ENCODE measurements around the gene CYGB.
A peak's percentile ranks its signal among the peaks of the same experiment; 100 is the strongest.
"Not testable (repeated sequence)": the region's sequence is repeated elsewhere in the genome, so short reads cannot be mapped to it uniquely, and the experiment has no call there.

The CYGB gene

GRCh38 chr17:76565728-76566612 is 28.5 kb upstream of the CYGB start:
- POLR2A ChIA-PET = interaction anchor here (0.5 to 1.1 kb wide), 2 partner anchors 58 to 147 kb away, joined by 3 read pairs; no protein-coding TSS in a partner anchor
- TF ChIP-seq CTCF (IDR thresholded peaks at IDR 0.05; ENCODE audit: insufficient read depth, low read length, missing control alignments) = no peak
- H3K4me3 ChIP-seq (ENCODE audit: low read depth, low read length) = no peak overlapping the region
- CTCF ChIA-PET = interaction anchor here (0.6 to 4.6 kb wide), 6 partner anchors 8 to 58 kb away, joined by 3 to 21 read pairs (median 9); no protein-coding TSS in a partner anchor
- DNase-seq (ENCODE audit: low read depth, low spot score) = no peak

DNA sequence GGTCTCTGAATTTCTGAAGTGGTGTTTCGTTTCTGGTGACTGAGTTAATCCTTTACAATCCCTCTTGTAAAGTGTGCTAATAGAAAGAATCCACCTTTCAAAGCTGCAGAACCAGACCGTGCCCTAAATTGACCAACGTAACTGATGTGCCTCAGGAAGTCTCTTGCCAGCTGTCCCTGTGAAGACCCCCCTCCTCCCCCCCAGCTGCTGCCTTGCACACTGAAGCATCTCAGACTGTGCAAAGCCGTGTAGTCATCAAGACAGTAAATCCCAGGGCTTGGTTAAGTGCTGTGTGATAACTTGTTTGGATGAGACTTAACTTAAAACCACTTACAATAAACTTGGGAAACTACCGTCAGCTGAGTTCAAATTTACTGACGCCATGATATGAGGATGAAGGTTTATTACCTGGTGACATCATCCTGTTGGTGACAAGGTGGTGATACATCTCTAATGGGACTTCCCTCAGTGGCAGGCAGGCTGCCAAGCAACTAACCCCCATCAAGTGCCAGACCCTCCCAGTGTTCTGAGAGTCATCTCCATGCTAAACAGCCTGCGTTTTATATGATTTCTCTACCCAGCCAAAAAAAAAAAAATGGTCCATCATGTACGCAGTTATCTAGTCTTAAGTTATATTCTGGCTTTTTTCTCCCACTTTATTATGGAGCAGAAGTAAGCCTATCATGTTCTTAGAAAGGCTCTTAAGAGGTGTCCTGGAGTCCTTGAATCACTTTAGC is 27.6 kb upstream of the CYGB start:
- H3K4me3 ChIP-seq (ENCODE audit: low read depth, low read length); POLR2A ChIA-PET; DNase-seq (ENCODE audit: low read depth, low spot score): not testable (repeated sequence)
- CTCF ChIA-PET = interaction anchor here (1.0 to 4.6 kb wide), 2 partner anchors 7 to 47 kb away, joined by 3 to 21 read pairs; no protein-coding TSS in a partner anchor

- POLR2A ChIA-PET = interaction anchor here (0.6 to 1.0 kb wide), 2 partner anchors 23 to 34 kb away, joined by 3 read pairs; no protein-coding TSS in a partner anchor
Measured at GRCh38 chr17:76563359-76563758, 25.9 kb upstream of the CYGB start.

DNA sequence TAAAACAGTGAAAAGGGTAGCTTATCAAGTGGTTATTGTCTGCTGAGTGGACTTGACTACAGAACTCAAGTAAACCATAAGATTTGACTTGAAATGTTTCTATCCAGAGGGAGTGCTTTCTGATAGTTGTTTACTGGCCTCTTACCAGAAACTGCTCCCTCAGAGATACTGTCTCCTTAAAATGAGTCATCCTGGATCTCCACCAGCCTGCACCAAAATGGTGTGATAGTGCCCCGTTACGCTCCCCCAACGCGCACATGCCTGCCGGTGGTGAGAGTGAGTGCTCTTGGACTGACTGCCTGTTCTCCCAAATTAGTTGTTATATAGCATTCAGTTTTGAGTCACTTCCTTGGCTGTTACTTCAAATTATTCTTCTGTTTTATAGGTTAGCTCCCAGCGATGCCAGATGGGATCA is 25.2 kb upstream of the CYGB start:
- CTCF ChIA-PET = interaction anchor here (1.1 to 7.9 kb wide), 3 partner anchors 40 to 151 kb away, joined by 3 to 123 read pairs (median 7); no protein-coding TSS in a partner anchor
- H3K4me3 ChIP-seq (ENCODE audit: low read depth, low read length) = no peak overlapping the region
- DNase-seq (ENCODE audit: low read depth, low spot score) = peak; percentile 65
- TF ChIP-seq CTCF (IDR thresholded peaks at IDR 0.05; ENCODE audit: insufficient read depth, low read length, missing control alignments) = no peak
- POLR2A ChIA-PET = interaction anchor here (1.0 kb wide), 1 partner anchor 22 kb away, joined by 3 read pairs; no protein-coding TSS in a partner anchor

More at GRCh38 chr17:76563359-76563758, 25.9 kb upstream of the CYGB start:
- CTCF ChIA-PET = interaction anchor here (0.6 to 7.9 kb wide), 2 partner anchors 60 to 150 kb away, joined by 4 to 123 read pairs; no protein-coding TSS in a partner anchor
- not testable (repeated sequence) for H3K4me3 ChIP-seq (ENCODE audit: low read depth, low read length); DNase-seq (ENCODE audit: low read depth, low spot score)

DNA sequence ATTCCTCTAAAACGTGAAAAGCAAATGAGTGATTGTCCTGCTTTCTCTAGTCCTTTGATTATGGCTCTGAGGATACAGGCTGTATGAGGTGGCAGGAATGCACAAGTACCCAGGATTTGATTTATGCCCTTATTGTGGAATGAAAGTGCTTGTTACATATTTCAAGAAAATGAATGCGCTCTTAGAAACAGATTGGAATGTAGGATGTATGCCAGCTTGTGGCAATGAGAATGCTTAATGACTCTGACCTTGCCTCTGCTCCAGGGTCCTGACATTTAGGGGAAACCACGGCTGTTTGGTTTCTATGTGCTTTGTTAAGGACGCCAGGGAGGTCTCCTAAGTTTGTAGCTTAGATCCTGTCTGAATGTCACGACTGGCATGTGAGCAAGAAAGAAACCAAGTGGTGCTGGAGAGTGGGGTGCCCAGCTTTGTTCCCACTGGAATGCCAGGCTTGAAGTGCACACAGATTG is 24.3 kb upstream of the CYGB start:
- ChIA-PET POLR2A (interaction anchor here (0.6 to 1.0 kb wide), 2 partner anchors 32 to 67 kb away, joined by 3 read pairs; no protein-coding TSS in a partner anchor), CTCF (interaction anchor here (1.1 to 7.9 kb wide), 3 partner anchors 39 to 152 kb away, joined by 3 to 123 read pairs (median 7); no protein-coding TSS in a partner anchor)
- no peak for TF ChIP-seq CTCF (IDR thresholded peaks at IDR 0.05; ENCODE audit: insufficient read depth, low read length, missing control alignments)

GRCh38 chr17:76561332-76561731 is 23.8 kb upstream of the CYGB start:
- peak overlapping the region; percentile 3; the same call in 1 of the 2 replicates for H3K4me3 ChIP-seq (ENCODE audit: low read depth, low read length)
- CTCF ChIA-PET = interaction anchor here (1.1 to 7.9 kb wide), 5 partner anchors 14 to 153 kb away, joined by 3 to 123 read pairs (median 5); no protein-coding TSS in a partner anchor
- DNase-seq (ENCODE audit: low read depth, low spot score) = no peak
- no peak for TF ChIP-seq CTCF (IDR thresholded peaks at IDR 0.05; ENCODE audit: insufficient read depth, low read length, missing control alignments)
- POLR2A ChIA-PET = interaction anchor here (1.0 kb wide), 1 partner anchor 31 kb away, joined by 3 read pairs; no protein-coding TSS in a partner anchor

More for the DNA sequence above, 24.3 kb upstream of the CYGB start:
- no peak overlapping the region for H3K4me3 ChIP-seq (ENCODE audit: low read depth, low read length)
- no peak for DNase-seq (ENCODE audit: low read depth, low spot score)
